Right cardiac atrium (tissue), 5 donors: ENCODE results near the gene CCDC12. TPM values are rescaled to one million over a fixed set of nuclear protein-coding genes. Genes with fewer than 3 reads are reported as not detected.

ENCODE experiments used
- ATAC-seq, 2 donors: fragments of 200-7000 bp; cut with Tn5 transposase; one replicate each; pipeline versions ENCODE4 v1.8.0 to v1.9.1; 2020; ENCODE audit warnings: moderate library complexity in 2 of 2, mild to moderate bottlenecking in 1 of 2
- DNase-seq, 3 donors: peaks; one replicate each; pipeline ENCODE4 v3.0.0-alpha.2; 2020
- H3K27ac ChIP-seq: one replicate; pipeline ENCODE4 v1.5.1; 2013; ENCODE audit warnings: mild to moderate bottlenecking, low read length, control low read depth, moderate library complexity
- H3K27me3 ChIP-seq: one replicate; pipeline ENCODE4 v1.6.1; 2013; ENCODE audit not compliant: control insufficient read depth, insufficient read depth
- H3K4me1 ChIP-seq: one replicate; pipeline ENCODE4 v1.6.1; 2013; ENCODE audit warnings: low read length; ENCODE audit not compliant: control insufficient read depth, insufficient read depth
- H3K4me3 ChIP-seq: one replicate; pipeline ENCODE4 v1.5.1; 2013; ENCODE audit warnings: low read length, control low read depth
- H3K9me3 ChIP-seq: one replicate; pipeline ENCODE4 v1.6.1; 2013; ENCODE audit warnings: low read length; ENCODE audit not compliant: control insufficient read depth
- WGBS: extraction: QIAGEN DNeasy Blood & Tissue Kit; methylation state at CpG from one replicate; pipeline ENCODE4 v1.1.7; 2013; 5-methylcytosine and 5-hydroxymethylcytosine counted together
- intact Hi-C, 4 donors: fragments of 100-400 bp; cut with DNase I; formaldehyde crosslinking; loops; one replicate each; pipeline versions ENCODE4 v1.11.0 to v1.14.0; 2022 to 2023
- long read RNA-seq, 4 donors: library from polyadenylated mRNA; unstranded; transcript quantifications; one replicate each; pipeline ENCODE4 v2.0.0, GENCODE V29; 2020 to 2021
- polyA plus RNA-seq: library from polyadenylated mRNA; stranded (reverse); fragments of 200-250 nt; gene quantifications from one replicate; pipeline ENCODE4 v1.2.3, GENCODE V29; 2013
- total RNA-seq, 4 donors: library from RNA; stranded (reverse); fragmentation: NEBNext Ultra II Directional; extraction: Animal tissue kit (Norgen Biotek cat#: 25700); gene quantifications; one replicate each; pipeline ENCODE4 v1.2.1, GENCODE V29; 2021
- donor health status: healthy with polysubstance abuse.
- donor health status: DM: no; HTN: yes; CAD: no.
- donor health status: DM: no; HTN: no; CAD: no.
- donor health status: DM: no; HTN: yes; CAD: no; lungs with severe emphysema.
- donor health status: DM: yes; HTN: yes; CAD: no.

Gene CCDC12
- total RNA-seq, result 10 to 100 TPM; 31.2 to 37.7 (median 34.2) TPM
- 58.0 TPM for polyA plus RNA-seq
- long read RNA-seq, donor 1, partial matches to known transcripts, result 13 of 15 reads
- long read RNA-seq, donor 1, other reads (novel, unspliced or antisense), result 2 of 15 reads
- long read RNA-seq, donor 2, partial matches to known transcripts, result 18 of 18 reads
- long read RNA-seq, donor 2, other reads (novel, unspliced or antisense), result 0 of 18 reads
- long read RNA-seq, donor 3, partial matches to known transcripts, result 13 of 26 reads
- long read RNA-seq, donor 3, other reads (novel, unspliced or antisense), result 10 of 26 reads
- long read RNA-seq, donor 4, partial matches to known transcripts, result 15 of 18 reads
- long read RNA-seq, donor 4, other reads (novel, unspliced or antisense), result 3 of 18 reads

- Histone ChIP-seq H3K4me1 (peaks cover 6% of the 10 kb centered on the region), H3K27me3 (no peaks in the 10 kb centered on the region), H3K4me3 (peak within 1 kb of the TSS; percentile 79), H3K27ac (peak within 1 kb of the TSS; percentile 97), H3K9me3 (no peaks in the 10 kb centered on the region)
- intact Hi-C loops, result loop anchor here in 3 of 4 donors (5.0 kb wide), 2 partner anchors 39 to 49 kb away; no protein-coding TSS in a partner anchor
- ATAC-seq, result peak; percentile 91 to 92
- DNase-seq, result peak; percentile 95 to 97 (median 96)
- WGBS, result under 1% methylated on average over 64 of the region's 64 CpGs
These were observed at the start of gene CCDC12 for GRCh38 chr3:46976326-46977190. Gene CCDC12 (minus strand): TSS chr3:46976745. CDS start chr3:46976732, 13 bp downstream.

DNA sequence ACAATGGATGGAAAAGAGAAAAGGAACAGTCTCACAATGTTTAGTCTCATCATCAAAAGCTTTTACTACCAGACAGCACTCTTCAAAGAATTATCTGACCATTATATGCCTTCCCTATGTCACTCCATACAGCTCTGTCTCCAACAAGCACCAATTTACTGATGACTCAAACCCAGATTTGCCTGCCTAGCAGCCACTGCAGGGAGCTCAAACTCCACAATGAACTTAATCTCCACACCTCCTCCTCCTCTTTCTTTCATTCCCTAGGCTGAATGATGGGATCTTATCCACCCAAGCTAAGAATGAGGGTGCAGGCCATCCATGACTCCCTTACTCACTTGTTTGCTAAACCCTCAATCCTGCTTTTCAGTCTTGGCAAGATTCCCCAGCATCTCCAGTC lies 48.4 kb upstream of the CCDC12 start:
- Histone ChIP-seq H3K27me3 (no peaks in the 10 kb centered on the region), H3K27ac (no peak overlapping the region), H3K9me3 (no peaks in the 10 kb centered on the region), H3K4me1 (peaks cover 5% of the 10 kb centered on the region), H3K4me3 (no peak overlapping the region)
- no peak for DNase-seq
- intact Hi-C loops, result loop anchor here in 1 of 4 donors (10.0 kb wide), 1 partner anchor 140 kb away; the partner anchor contains the start of gene SETD2
- ATAC-seq, result no peak

DNA sequence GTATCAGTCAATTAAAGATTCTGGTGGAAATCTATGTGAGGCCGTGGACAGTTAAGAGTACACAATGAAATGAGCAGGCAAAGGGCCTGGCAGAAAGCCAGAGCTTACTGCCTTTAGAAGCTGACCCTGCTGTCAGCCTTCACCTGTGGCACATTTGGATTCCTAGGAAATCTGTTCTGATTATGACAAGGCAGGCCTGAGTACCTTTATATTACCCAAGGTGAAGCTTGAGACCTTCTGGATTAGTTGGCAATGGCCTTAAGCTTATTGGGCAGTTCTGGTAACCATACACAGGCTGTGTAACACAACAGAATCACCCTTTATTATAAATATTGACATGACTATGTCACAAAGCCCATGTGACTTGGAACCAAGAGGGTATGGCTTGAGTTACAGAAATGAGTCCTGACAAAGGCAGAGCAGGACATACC lies 46.1 kb upstream of the CCDC12 start:
- ATAC-seq, result peak; percentile 46 to 53
- Histone ChIP-seq H3K27ac (peak overlapping the region; percentile 23), H3K4me1 (peaks cover 3% of the 10 kb centered on the region), H3K4me3 (no peak overlapping the region), H3K9me3 (no peaks in the 10 kb centered on the region), H3K27me3 (no peaks in the 10 kb centered on the region)
- peak in 2 of 3 donors; percentile 21 to 51 for DNase-seq
- 46% methylated on average over 1 of the region's 1 CpG for WGBS
- intact Hi-C loops, result loop anchor here in 1 of 4 donors (10.0 kb wide), 1 partner anchor 142 kb away; the partner anchor contains the start of gene SETD2

DNA sequence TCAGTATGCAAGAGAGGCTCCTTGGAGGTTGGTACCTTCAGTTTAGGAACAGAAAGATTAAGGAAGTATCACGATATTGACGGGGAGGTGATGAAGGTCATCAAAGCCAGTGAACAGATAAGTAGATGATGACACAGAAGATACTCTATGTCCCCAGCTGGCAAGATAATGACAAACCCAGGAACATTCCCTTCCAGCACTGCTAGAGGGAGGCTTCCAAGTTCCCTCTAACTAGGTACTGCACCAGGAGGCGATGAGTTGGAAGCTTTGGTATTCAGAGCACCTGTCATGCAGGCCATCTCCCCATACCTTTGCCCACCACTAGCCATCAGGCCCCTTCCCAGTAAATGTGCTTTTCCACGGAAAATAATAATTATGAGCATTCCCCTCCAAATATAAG lies 43.8 kb upstream of the CCDC12 start:
- WGBS, result 85% methylated on average over 4 of the region's 4 CpGs
- no peak for ATAC-seq
- no peak overlapping the region for H3K27ac ChIP-seq

GRCh38 chr3:47019201-47019600 lies 42.7 kb upstream of the CCDC12 start:
- ATAC-seq, result no peak
- no peaks in the 10 kb centered on the region for H3K27me3 ChIP-seq
- 95% methylated on average over 1 of the region's 1 CpG for WGBS
- H3K4me1 ChIP-seq, result peaks cover 3% of the 10 kb centered on the region
- no peak for DNase-seq
- no peaks in the 10 kb centered on the region for H3K9me3 ChIP-seq
- H3K4me3 ChIP-seq, result no peak overlapping the region
- no peak overlapping the region for H3K27ac ChIP-seq
- intact Hi-C loops, result no loop called here

More for the DNA sequence above, 43.8 kb upstream of the CCDC12 start:
- H3K27me3 ChIP-seq, result no peaks in the 10 kb centered on the region
- intact Hi-C loops, result loop anchor here in 1 of 4 donors (10.0 kb wide), 1 partner anchor 144 kb away; the partner anchor contains the start of gene SETD2
- H3K4me3 ChIP-seq, result no peak overlapping the region
- H3K4me1 ChIP-seq, result peaks cover 3% of the 10 kb centered on the region
- no peak for DNase-seq
- H3K9me3 ChIP-seq, result no peaks in the 10 kb centered on the region

- DNase-seq (no peak), ATAC-seq (no peak)
- intact Hi-C loops, result no loop called here
- Histone ChIP-seq H3K27ac (no peak overlapping the region), H3K9me3 (no peaks in the 10 kb centered on the region), H3K27me3 (no peaks in the 10 kb centered on the region), H3K4me3 (no peak overlapping the region), H3K4me1 (peaks cover 3% of the 10 kb centered on the region)
These were observed 41.7 kb upstream of the CCDC12 start for GRCh38 chr3:47018269-47018611.

- ATAC-seq, result no peak
- Histone ChIP-seq H3K4me3 (no peak overlapping the region), H3K9me3 (no peaks in the 10 kb centered on the region), H3K4me1 (peaks cover 2% of the 10 kb centered on the region), H3K27me3 (no peaks in the 10 kb centered on the region), H3K27ac (no peak overlapping the region)
- intact Hi-C loops, result no loop called here
- 80% methylated on average over 6 of the region's 6 CpGs for WGBS
- DNase-seq, result no peak
These were observed 41.1 kb upstream of the CCDC12 start for GRCh38 chr3:47017504-47018268.

GRCh38 chr3:47016934-47017435 lies 40.4 kb upstream of the CCDC12 start:
- intact Hi-C loops, result no loop called here
- Histone ChIP-seq H3K4me3 (no peak overlapping the region), H3K4me1 (no peaks in the 10 kb centered on the region), H3K9me3 (no peaks in the 10 kb centered on the region), H3K27ac (no peak overlapping the region), H3K27me3 (no peaks in the 10 kb centered on the region)
- 36% methylated on average over 1 of the region's 1 CpG for WGBS
- no peak for ATAC-seq
- DNase-seq, result peak in 1 of 3 donors; percentile 19

DNA sequence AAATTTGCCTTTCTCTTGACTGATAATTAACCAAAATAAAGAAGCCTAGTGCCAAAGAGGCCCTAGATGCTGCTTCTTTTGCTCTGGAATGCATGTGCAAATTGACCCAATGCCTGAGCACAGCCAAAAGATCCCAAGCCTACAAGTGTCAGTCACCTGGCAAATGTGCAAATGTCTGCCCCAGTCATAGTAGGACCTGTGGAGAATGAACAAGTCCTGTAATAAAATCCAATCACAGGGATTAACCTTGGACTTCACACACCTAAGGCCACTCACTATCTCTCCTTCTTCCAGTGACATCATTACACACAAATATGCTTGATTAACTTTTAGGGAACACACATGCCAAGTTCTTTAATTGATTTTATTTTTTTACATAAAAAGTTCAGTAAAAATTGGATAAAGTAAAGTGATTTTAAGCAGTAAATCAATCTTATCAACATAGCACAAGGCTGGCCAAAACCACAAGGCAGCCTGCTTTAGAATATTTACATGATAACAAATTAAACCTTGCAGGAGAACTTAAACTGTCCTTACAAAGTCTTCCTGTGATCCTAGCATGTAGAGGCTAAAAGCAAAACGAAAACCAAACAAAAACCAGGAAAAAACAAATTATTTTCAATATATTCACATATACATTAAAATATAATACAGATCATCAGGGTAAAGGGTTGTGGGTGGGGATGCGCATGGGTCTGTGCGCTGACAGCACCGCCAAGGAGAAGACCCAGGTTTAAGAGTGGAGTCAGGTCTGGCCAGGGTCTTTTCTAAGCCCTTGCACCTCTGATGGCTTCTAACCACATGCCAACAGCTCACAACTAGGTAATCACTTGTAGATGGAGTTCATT lies 39.8 kb upstream of the CCDC12 start:
- ATAC-seq (no peak), DNase-seq (peak in 1 of 3 donors; percentile 9)
- 88% methylated on average over 4 of the region's 4 CpGs for WGBS
- no peaks in the 10 kb centered on the region for H3K9me3 ChIP-seq
- intact Hi-C loops, result no loop called here
- H3K27me3 ChIP-seq, result no peaks in the 10 kb centered on the region
- no peaks in the 10 kb centered on the region for H3K4me1 ChIP-seq
- no peak overlapping the region for H3K27ac ChIP-seq
- no peak overlapping the region for H3K4me3 ChIP-seq

- Histone ChIP-seq H3K27me3 (no peaks in the 10 kb centered on the region), H3K4me3 (no peak overlapping the region), H3K9me3 (no peaks in the 10 kb centered on the region), H3K27ac (no peak overlapping the region), H3K4me1 (no peaks in the 10 kb centered on the region)
- no peak for ATAC-seq
- DNase-seq, result no peak
- intact Hi-C loops, result no loop called here
These were observed 38.6 kb upstream of the CCDC12 start for GRCh38 chr3:47015151-47015550.
